Measurements from ENCODE around the gene ALKBH5. TPM values are rescaled to one million over a fixed set of nuclear protein-coding genes. Genes with fewer than 3 reads are reported as not detected.

Gene ALKBH5
- total and polyA plus RNA-seq, 9 of the 15 experiments (the other 6 are each of a cell fraction or from before 2014, with no cell fraction given), result 11.4 to 70.0 (median 47.4) TPM

DNA sequence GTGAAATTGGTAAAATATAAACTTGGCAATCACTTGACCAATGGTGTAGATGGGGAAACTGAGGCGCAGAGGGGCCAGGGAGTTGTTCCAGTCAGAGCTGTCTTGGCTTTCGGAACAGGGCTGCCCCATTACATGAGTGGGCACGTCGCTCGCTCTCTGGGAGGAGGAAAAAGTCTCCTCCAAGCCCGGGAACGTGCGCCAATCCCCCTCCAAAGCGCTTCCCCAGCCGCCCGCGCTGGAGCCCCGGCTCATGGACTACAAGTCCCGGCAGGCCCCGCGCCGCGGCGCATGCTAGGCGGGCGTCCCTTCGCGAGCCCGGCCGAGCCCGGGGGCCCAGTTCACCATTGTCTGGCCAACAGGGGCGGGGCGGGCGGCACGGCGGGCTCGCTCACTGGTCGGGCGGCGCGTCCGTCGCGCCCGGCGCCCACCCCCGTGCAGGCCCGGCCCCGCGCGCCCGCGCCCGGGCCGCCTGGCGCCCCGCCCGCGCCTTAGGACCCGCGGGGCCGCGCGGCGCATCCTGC, 41.6 kb downstream of the ALKBH5 start, which contains the start of gene LLGL1 (continued):
- TF ChIP-seq RBM25 (IDR thresholded peaks at IDR 0.05; ENCODE audit: low read depth, low read length, severe bottlenecking), result peak; percentile 96
- TF ChIP-seq POU5F1 (IDR thresholded peaks at IDR 0.05; ENCODE audit: borderline replicate concordance, low read depth, low read length, partially characterized antibody), result no peak
- no peak for TF ChIP-seq THRAP3 (IDR thresholded peaks at IDR 0.05; ENCODE audit: borderline replicate concordance)
- no peak for TF ChIP-seq POLR2AphosphoS2 (IDR thresholded peaks at IDR 0.05; ENCODE audit: low read length)
- TF ChIP-seq CXXC5 (CRISPR knock-in tag; IDR thresholded peaks at IDR 0.05), result peak; percentile 72
- no peak for TF ChIP-seq ZFP36 (IDR thresholded peaks at IDR 0.05; ENCODE audit: low read depth, low read length, partially characterized antibody)
- TF ChIP-seq NCOA6 (IDR thresholded peaks at IDR 0.05), result no peak
- TF ChIP-seq, protein P1, sequence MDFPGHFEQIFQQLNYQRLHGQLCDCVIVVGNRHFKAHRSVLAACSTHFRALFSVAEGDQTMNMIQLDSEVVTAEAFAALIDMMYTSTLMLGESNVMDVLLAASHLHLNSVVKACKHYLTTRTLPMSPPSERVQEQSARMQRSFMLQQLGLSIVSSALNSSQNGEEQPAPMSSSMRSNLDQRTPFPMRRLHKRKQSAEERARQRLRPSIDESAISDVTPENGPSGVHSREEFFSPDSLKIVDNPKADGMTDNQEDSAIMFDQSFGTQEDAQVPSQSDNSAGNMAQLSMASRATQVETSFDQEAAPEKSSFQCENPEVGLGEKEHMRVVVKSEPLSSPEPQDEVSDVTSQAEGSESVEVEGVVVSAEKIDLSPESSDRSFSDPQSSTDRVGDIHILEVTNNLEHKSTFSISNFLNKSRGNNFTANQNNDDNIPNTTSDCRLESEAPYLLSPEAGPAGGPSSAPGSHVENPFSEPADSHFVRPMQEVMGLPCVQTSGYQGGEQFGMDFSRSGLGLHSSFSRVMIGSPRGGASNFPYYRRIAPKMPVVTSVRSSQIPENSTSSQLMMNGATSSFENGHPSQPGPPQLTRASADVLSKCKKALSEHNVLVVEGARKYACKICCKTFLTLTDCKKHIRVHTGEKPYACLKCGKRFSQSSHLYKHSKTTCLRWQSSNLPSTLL (IDR thresholded peaks at IDR 0.05), result no peak
- TF ChIP-seq ZNF707 (CRISPR knock-in tag; conservative IDR thresholded peaks at IDR 0.05), result no peak
- TF ChIP-seq POLR2A (conservative IDR thresholded peaks at IDR 0.05), result no peak
- no peak for TF ChIP-seq DNMT1 (IDR thresholded peaks at IDR 0.05)
- TF ChIP-seq, protein P2, sequence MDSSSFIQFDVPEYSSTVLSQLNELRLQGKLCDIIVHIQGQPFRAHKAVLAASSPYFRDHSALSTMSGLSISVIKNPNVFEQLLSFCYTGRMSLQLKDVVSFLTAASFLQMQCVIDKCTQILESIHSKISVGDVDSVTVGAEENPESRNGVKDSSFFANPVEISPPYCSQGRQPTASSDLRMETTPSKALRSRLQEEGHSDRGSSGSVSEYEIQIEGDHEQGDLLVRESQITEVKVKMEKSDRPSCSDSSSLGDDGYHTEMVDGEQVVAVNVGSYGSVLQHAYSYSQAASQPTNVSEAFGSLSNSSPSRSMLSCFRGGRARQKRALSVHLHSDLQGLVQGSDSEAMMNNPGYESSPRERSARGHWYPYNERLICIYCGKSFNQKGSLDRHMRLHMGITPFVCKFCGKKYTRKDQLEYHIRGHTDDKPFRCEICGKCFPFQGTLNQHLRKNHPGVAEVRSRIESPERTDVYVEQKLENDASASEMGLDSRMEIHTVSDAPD (CRISPR knock-in tag; IDR thresholded peaks at IDR 0.05), result no peak
- TF ChIP-seq, protein P3, sequence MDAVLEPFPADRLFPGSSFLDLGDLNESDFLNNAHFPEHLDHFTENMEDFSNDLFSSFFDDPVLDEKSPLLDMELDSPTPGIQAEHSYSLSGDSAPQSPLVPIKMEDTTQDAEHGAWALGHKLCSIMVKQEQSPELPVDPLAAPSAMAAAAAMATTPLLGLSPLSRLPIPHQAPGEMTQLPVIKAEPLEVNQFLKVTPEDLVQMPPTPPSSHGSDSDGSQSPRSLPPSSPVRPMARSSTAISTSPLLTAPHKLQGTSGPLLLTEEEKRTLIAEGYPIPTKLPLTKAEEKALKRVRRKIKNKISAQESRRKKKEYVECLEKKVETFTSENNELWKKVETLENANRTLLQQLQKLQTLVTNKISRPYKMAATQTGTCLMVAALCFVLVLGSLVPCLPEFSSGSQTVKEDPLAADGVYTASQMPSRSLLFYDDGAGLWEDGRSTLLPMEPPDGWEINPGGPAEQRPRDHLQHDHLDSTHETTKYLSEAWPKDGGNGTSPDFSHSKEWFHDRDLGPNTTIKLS (IDR thresholded peaks at IDR 0.05; ENCODE audit: borderline replicate concordance, low read depth), result peak; percentile 63; the same call in 1 of the 2 replicates
- TF ChIP-seq NEUROD1 (IDR thresholded peaks at IDR 0.05; ENCODE audit: borderline replicate concordance, low read depth, low read length, partially characterized antibody), result peak; percentile 34
- TF ChIP-seq, protein P4, sequence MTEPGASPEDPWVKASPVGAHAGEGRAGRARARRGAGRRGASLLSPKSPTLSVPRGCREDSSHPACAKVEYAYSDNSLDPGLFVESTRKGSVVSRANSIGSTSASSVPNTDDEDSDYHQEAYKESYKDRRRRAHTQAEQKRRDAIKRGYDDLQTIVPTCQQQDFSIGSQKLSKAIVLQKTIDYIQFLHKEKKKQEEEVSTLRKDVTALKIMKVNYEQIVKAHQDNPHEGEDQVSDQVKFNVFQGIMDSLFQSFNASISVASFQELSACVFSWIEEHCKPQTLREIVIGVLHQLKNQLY (CRISPR knock-in tag; conservative IDR thresholded peaks at IDR 0.05), result no peak
- no peak for TF ChIP-seq HLTF (IDR thresholded peaks at IDR 0.05)
- TF ChIP-seq TBP (optimal IDR thresholded peaks at IDR 0.05; ENCODE audit: low read depth, low read length), result no peak
- TF ChIP-seq RB1 (IDR thresholded peaks at IDR 0.05; ENCODE audit: low read depth), result peak; percentile 63; the same call in 1 of the 2 replicates
- no peak for TF ChIP-seq ZNF584 (CRISPR knock-in tag; IDR thresholded peaks at IDR 0.05; ENCODE audit: low read depth)
- 0 out of 2 replicates have a peak, but pooled peaks have one; percentile 26 for TF ChIP-seq CHD2 (IDR thresholded peaks at IDR 0.05; ENCODE audit: low read depth, low read length)
- no peak for TF ChIP-seq RUNX1 (IDR thresholded peaks at IDR 0.05; ENCODE audit: low read depth)
- no peak for TF ChIP-seq OTX1 (CRISPR knock-in tag; IDR thresholded peaks at IDR 0.05)
- no peak for TF ChIP-seq ZNF184 (CRISPR knock-in tag; IDR thresholded peaks at IDR 0.05)
- TF ChIP-seq CBFA2T3 (IDR thresholded peaks at IDR 0.05), result no peak
- no peak for TF ChIP-seq ZNF561 (CRISPR knock-in tag; conservative IDR thresholded peaks at IDR 0.05)
- TF ChIP-seq TFAM (CRISPR knock-in tag; conservative IDR thresholded peaks at IDR 0.05), result no peak
- no peak for TF ChIP-seq GTF2F1 (IDR thresholded peaks at IDR 0.05; ENCODE audit: low read depth, low read length)
- no peak for TF ChIP-seq ZFPM2 (CRISPR knock-in tag; IDR thresholded peaks at IDR 0.05)
